ENCODE results near the gene FAM114A1. TPM values are rescaled to one million over a fixed set of nuclear protein-coding genes. Genes with fewer than 3 reads are reported as not detected.

FAM114A1 gene
- total RNA-seq, 3 donors from 2014 or later (not counting 1 experiment from before 2014, with no cell fraction given) = 0.31 to 0.70 TPM; not detected in 1

DNA sequence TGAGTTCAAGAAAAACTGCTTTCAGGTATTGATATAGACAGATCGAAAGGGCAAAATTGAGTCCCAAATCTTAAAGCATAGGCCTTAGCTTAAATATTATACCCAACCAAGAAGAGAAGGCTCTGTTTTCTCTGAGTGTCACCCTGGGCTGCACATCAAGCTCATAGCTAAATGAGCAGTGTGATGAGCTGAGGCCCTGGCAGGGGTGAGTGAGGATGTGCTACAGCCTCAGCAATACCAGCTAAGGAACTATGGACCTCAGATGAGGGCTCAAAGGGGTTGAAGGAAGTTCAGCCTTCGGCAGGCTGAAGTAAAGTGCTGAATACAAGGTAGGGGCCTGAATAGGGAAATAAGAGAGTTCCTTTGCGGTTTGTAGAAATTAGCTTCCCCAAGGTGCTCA is 79.3 kb downstream of the FAM114A1 start:
- Histone ChIP-seq H3K36me3 (ENCODE audit: control insufficient read depth, insufficient read depth, low read length) (no peaks in the 10 kb centered on the region), H3K4me1 (ENCODE audit: control insufficient read depth, insufficient read depth, low read length) (no peaks in the 10 kb centered on the region), H3K27me3 (ENCODE audit: control insufficient read depth, insufficient read depth, low read length) (no peaks in the 10 kb centered on the region), H3K4me3 (ENCODE audit: low read length) (no peak overlapping the region), H3K9me3 (ENCODE audit: control insufficient read depth, insufficient read depth, low read length) (no peaks in the 10 kb centered on the region), H3K27ac (ENCODE audit: low read length) (no peak overlapping the region)
- intact Hi-C loops (cut with micrococcal nuclease) = no loop called here
- DNase-seq (no peak), ATAC-seq (no peak)
- TF ChIP-seq, protein P1, sequence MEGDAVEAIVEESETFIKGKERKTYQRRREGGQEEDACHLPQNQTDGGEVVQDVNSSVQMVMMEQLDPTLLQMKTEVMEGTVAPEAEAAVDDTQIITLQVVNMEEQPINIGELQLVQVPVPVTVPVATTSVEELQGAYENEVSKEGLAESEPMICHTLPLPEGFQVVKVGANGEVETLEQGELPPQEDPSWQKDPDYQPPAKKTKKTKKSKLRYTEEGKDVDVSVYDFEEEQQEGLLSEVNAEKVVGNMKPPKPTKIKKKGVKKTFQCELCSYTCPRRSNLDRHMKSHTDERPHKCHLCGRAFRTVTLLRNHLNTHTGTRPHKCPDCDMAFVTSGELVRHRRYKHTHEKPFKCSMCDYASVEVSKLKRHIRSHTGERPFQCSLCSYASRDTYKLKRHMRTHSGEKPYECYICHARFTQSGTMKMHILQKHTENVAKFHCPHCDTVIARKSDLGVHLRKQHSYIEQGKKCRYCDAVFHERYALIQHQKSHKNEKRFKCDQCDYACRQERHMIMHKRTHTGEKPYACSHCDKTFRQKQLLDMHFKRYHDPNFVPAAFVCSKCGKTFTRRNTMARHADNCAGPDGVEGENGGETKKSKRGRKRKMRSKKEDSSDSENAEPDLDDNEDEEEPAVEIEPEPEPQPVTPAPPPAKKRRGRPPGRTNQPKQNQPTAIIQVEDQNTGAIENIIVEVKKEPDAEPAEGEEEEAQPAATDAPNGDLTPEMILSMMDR (IDR thresholded peaks at IDR 0.05) = no peak
- 74% methylated on average over 3 of the region's 3 CpGs for WGBS (ENCODE audit: insufficient coverage)
- Mint-ChIP-seq H3K27ac (no peak overlapping the region), H3K9me3 (no peaks in the 10 kb centered on the region), H3K27me3 (ENCODE audit: low read depth in 2 of 2) (peaks cover 0 to 3% of the 10 kb centered on the region in 2 donors), H3K36me3 (no peaks in the 10 kb centered on the region), H3K4me1 (peaks cover 0 to 11% of the 10 kb centered on the region in 2 donors), H3K4me3 (no peak overlapping the region)

DNA sequence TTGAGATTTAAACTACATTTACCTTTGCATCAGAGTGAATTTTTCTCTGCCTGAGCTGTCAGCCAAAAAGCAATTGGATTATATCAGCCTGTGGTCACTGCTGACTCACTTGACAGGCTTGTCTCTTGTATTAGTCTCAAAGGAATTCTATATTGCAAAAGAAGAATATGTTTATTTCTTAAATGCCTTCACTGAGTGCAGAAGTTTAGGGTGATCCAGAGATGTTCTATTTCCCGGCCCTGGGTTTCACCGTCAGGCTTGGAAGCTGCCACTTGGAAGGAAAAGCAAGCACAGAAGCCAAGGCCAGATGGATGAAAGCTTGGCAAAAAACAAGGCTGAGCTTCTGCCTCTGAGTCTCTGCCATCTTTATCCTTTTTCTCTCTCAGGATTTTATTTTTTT is 80.9 kb downstream of the FAM114A1 start:
- Histone ChIP-seq H3K36me3 (ENCODE audit: control insufficient read depth, insufficient read depth, low read length) (no peaks in the 10 kb centered on the region), H3K4me1 (ENCODE audit: control insufficient read depth, insufficient read depth, low read length) (no peaks in the 10 kb centered on the region), H3K27ac (ENCODE audit: low read length) (peak overlapping the region; percentile 13), H3K27me3 (ENCODE audit: control insufficient read depth, insufficient read depth, low read length) (no peaks in the 10 kb centered on the region), H3K4me3 (ENCODE audit: low read length) (no peak overlapping the region), H3K9me3 (ENCODE audit: control insufficient read depth, insufficient read depth, low read length) (no peaks in the 10 kb centered on the region)
- DNase-seq (no peak), ATAC-seq (no peak)
- Mint-ChIP-seq H3K9me3 (no peaks in the 10 kb centered on the region), H3K4me1 (peaks cover 0 to 11% of the 10 kb centered on the region in 2 donors), H3K27me3 (ENCODE audit: low read depth in 2 of 2) (peaks cover 0 to 6% of the 10 kb centered on the region in 2 donors), H3K4me3 (no peak overlapping the region), H3K27ac (no peak overlapping the region), H3K36me3 (no peaks in the 10 kb centered on the region)
- WGBS (ENCODE audit: insufficient coverage) = 98% methylated on average over 2 of the region's 2 CpGs
- intact Hi-C loops (cut with micrococcal nuclease) = no loop called here
- TF ChIP-seq, protein P1 (IDR thresholded peaks at IDR 0.05) = no peak

DNA sequence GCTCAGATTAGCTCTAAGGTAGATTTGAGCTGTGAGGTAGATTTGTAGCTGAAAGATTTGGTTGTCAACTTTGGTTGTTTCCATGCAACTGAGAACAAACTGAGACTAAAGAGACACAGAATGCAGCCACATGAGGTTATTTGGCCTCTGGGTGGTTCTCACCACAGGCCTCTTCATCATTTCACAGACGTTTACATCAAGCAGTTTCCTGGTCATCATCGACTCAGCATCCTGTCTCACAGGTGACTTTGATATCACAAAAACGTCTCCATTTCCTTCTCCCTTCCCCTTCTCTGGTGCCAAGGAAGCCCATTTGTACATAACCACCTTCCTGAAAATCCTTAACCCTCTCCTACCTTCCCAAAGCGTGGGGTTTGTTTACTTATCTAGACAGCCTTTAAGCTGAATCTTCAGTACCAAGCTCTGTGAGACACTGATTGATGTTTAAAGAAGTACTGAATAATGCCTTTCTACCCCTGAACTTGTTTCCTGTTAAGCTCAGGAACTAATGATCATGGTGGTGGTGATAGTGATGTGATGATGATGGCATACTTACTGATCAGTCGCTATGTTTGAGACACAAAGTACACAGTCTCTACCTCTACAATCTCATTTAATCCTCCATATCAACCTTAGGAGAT is 81.9 kb downstream of the FAM114A1 start:
- Mint-ChIP-seq H3K9me3 (no peaks in the 10 kb centered on the region), H3K27ac (peak overlapping the region; percentile 4 to 75), H3K36me3 (no peaks in the 10 kb centered on the region), H3K4me3 (no peak overlapping the region), H3K27me3 (ENCODE audit: low read depth in 2 of 2) (peaks cover 0 to 9% of the 10 kb centered on the region in 2 donors), H3K4me1 (peaks cover 0 to 11% of the 10 kb centered on the region in 2 donors)
- DNase-seq (peak in 1 of 2 donors; percentile 81), ATAC-seq (peak; percentile 74 to 89 (median 80))
- intact Hi-C loops (cut with micrococcal nuclease) = no loop called here
- WGBS (ENCODE audit: insufficient coverage) = 30% methylated on average over 4 of the region's 5 CpGs
- H3K4me3 ChIP-seq (ENCODE audit: low read length) = no peak overlapping the region
- H3K36me3 ChIP-seq (ENCODE audit: control insufficient read depth, insufficient read depth, low read length) = no peaks in the 10 kb centered on the region
- TF ChIP-seq, protein P1 (IDR thresholded peaks at IDR 0.05) = no peak
- H3K4me1 ChIP-seq (ENCODE audit: control insufficient read depth, insufficient read depth, low read length) = no peaks in the 10 kb centered on the region
- no peaks in the 10 kb centered on the region for H3K9me3 ChIP-seq (ENCODE audit: control insufficient read depth, insufficient read depth, low read length)
- H3K27me3 ChIP-seq (ENCODE audit: control insufficient read depth, insufficient read depth, low read length) = no peaks in the 10 kb centered on the region
- peak overlapping the region; percentile 22 for H3K27ac ChIP-seq (ENCODE audit: low read length)

DNA sequence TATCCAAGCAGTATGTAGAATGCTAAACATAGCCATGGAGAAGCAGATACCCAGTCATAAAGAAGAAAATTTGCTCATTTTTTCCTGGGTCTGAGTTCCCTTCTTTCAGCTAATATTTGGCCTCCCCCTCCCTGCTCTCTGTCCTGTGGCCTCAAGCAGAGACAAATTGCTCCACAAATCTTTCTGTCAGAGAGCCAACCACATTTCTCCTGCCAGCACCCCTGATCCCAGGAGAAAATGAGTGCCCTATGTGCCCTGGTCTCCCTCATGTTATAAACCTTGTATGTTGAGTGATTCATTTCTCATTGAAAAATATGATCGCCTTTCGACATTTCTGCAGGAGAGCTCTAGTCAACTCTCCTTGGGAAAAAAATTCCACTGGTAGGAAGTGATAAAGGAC is 82.6 kb downstream of the FAM114A1 start:
- no peaks in the 10 kb centered on the region for H3K27me3 ChIP-seq (ENCODE audit: control insufficient read depth, insufficient read depth, low read length)
- H3K4me3 Mint-ChIP-seq = no peak overlapping the region
- no peaks in the 10 kb centered on the region for H3K36me3 ChIP-seq (ENCODE audit: control insufficient read depth, insufficient read depth, low read length)
- no peaks in the 10 kb centered on the region for H3K9me3 Mint-ChIP-seq
- 95% methylated on average over 2 of the region's 2 CpGs for WGBS (ENCODE audit: insufficient coverage)
- TF ChIP-seq, protein P1 (IDR thresholded peaks at IDR 0.05) = no peak
- no peak overlapping the region for H3K4me3 ChIP-seq (ENCODE audit: low read length)
- peaks cover 0 to 9% of the 10 kb centered on the region in 2 donors for H3K27me3 Mint-ChIP-seq (ENCODE audit: low read depth in 2 of 2)
- H3K27ac Mint-ChIP-seq = peak overlapping the region in 1 of 2 donors; percentile 75
- no peaks in the 10 kb centered on the region for H3K9me3 ChIP-seq (ENCODE audit: control insufficient read depth, insufficient read depth, low read length)
- DNase-seq (no peak), ATAC-seq (no peak)
- H3K4me1 Mint-ChIP-seq = peaks cover 0 to 11% of the 10 kb centered on the region in 2 donors
- intact Hi-C loops (cut with micrococcal nuclease) = no loop called here
- no peaks in the 10 kb centered on the region for H3K4me1 ChIP-seq (ENCODE audit: control insufficient read depth, insufficient read depth, low read length)
- H3K27ac ChIP-seq (ENCODE audit: low read length) = no peak overlapping the region
- H3K36me3 Mint-ChIP-seq = no peaks in the 10 kb centered on the region

All from natural killer cell (primary cell).